Myocyte (in vitro differentiated cells): ENCODE measurements around the gene LGI1. TPM values are rescaled to one million over a fixed set of nuclear protein-coding genes. Genes with fewer than 3 reads are reported as not detected.

ENCODE experiments used
- total RNA-seq: library from RNA; depleted of rRNA; stranded (reverse); fragments of >200 nt; gene quantifications from 2 replicates; pipeline ENCODE4 v1.2.3, GENCODE V29; 2014

The LGI1 gene
- total RNA-seq, 1 donor from 2014 or later, result not detected

Other genes with a start within 250 kb of the LGI1 start
- gene FFAR4, start 191.3 kb upstream of the LGI1 start, total RNA-seq, result not detected in 2 replicates
- gene RBP4, start 156.7 kb upstream of the LGI1 start, total RNA-seq, result 0.42 TPM in 1 of 2 replicates, not detected in the other
- not detected in 2 replicates for gene PDE6C, start 145.4 kb upstream of the LGI1 start, total RNA-seq
- 10.5 and 13.6 TPM in 2 replicates for gene FRA10AC1, start 55.3 kb upstream of the LGI1 start, total RNA-seq
- 3.9 and 5.3 TPM in 2 replicates for gene SLC35G1, start 136.0 kb downstream of the LGI1 start, total RNA-seq
- gene PLCE1, start 236.0 kb downstream of the LGI1 start, total RNA-seq, result 17.1 and 19.9 TPM in 2 replicates